AG20443 (cell line): ENCODE data around the gene ADAP1.
"Not testable (repeated sequence)": the region's sequence is repeated elsewhere in the genome, so short reads cannot be mapped to it uniquely, and the experiment has no call there.

Experiments
- DNase-seq: peaks from one replicate; pipeline ENCODE4 v3.0.0; 2012; ENCODE audit warnings: low spot score, mixed read lengths

The ADAP1 gene

DNA sequence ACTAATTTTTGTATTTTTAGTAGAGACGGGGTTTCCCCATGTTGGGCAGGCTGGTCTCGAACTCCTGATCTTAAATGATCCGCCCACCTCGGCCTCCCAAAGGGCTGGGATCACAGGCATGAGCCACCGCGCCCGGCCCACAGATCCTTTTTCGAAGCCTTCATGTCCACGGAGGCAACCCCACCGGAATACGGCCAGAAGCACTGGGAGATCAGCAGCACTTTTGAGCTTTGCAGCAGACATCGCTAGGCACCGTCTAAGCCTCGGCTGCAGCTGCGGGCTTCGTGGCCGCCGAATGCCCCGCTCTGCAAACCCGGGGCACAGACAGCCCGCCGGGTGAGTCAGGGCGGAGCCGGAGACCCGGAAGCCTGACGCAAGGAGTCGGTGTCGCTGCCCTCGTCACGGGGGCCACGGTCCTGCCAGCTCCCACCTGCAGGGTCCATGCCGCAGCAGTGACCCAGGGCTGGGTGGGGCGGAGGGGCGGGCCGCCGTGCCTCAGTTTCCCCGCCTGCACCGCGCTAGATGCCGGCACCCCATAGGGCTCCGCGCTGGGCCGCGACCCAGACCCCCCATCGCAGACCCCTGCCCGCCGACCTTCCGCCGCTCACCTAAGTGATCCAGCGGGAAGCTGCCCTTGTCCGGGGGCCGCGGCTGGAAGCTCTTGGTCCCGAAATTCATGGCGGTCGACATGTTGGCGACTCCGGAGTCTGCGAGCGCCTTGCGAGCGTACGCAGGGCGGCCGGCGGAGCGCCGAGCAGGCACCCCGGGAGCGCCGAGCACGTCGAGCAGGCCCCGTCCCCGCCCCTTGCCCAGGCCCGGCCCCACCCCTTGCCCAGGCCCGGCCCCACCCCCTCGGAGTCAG, 20.6 kb upstream of the ADAP1 start, which contains the start of gene COX19:
TSS of gene COX19 (minus strand) at position 730 of the 862 bp plus-strand sequence. CDS start at position 690, 40 bp downstream.
- DNase-seq, result peak; percentile 98

DNA sequence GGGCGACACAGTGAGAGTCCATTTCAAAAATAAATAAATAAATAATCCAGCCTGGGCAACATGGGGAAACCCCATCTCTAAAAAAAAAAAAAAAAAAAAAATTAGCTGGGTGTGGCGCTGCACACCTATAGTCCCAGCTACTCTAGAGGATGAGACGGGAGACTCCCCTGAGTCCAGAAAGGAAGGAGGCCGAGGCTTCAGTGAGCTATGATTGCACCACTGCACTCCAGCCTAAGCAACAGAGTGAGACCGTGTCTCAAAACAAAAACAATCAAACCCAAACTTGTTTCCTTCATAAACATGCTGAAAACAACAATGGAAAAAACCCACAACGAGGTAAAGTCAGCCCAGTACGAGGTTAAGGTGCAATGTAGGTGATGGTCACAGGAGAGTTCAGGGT, 19.7 kb upstream of the ADAP1 start:
- DNase-seq, result no peak

DNA sequence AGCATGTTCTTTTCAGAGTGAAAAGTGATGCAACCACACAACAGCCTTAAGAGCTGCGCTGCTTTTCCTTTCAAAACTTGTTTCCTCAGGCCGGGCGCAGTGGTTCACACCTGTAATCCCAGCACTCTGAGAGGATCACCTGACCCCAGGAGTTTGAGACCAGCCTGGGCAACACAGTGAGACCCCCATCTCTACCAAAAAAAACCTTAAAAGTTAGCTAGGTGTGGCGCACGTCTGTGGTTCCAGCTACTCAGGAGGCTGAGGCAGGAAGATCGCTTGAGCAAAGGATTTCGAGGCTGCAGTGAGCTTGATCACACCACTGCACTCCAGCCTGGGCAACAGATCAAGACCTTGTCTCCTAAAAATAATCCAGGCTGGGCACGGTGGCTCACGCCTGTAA, 18.8 kb upstream of the ADAP1 start:
- no peak for DNase-seq

GRCh38 chr7:972676-973309, 18.3 kb upstream of the ADAP1 start:
- no peak for DNase-seq

- no peak for DNase-seq
Measured at GRCh38 chr7:972110-972509, 17.6 kb upstream of the ADAP1 start.

GRCh38 chr7:970744-971143, 16.3 kb upstream of the ADAP1 start:
- DNase-seq, result no peak

DNA sequence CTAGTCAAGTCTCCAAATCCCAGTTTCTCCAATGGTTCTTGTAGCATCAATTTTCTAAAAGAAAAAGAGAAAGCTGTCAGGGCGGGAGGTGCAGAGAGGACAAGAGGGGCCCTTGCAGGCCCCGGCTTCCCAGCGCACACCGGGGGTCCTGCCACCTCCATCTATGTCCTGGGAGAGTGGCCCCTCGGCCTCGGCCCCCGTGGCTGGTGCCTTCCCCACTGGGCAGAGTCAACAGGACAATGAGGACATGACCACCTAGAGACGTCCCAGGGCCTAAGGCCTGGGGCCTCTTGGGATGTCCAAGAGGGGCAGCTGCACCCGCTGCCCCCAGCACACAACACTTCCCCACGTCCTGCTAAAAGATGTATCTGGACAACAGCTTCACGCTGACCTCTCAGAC, 14.9 kb upstream of the ADAP1 start:
- no peak for DNase-seq

- DNase-seq, result no peak
Measured at GRCh38 chr7:968205-969105, 14.0 kb upstream of the ADAP1 start.

DNA sequence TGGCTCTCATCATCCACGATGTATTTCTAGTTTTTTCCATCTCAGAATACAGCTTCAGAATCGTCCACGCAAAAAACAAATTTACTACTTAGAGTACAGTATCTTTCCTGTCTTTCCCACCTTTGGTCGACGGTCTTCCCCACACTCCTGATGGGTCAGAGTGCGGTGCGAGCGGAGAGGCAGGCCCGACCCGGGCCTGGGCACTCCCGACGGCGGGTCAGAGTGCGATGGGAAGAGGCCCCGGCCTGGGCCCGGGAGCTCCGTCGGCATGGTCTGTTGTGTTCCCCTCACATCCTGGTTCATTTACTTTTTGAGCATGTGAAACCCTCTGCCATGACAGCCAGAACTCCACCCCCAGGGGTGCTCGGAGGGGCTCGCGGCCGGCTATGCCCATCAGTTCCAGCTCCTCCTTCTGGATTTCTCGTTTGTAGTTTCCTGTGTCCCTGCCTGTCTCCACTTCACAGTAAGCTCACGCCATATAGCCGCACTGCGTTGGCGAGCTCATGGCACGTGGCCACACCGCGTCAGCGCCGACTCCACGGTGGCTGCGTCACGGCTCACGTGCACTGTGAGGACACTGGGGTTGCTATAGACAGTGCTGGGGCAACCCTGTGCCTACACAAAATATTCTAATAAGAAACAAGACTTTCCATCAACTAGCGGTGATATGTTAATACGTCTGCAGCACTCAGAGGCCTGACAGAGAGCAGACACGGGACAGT, 13.0 kb upstream of the ADAP1 start:
- DNase-seq, result no peak

DNA sequence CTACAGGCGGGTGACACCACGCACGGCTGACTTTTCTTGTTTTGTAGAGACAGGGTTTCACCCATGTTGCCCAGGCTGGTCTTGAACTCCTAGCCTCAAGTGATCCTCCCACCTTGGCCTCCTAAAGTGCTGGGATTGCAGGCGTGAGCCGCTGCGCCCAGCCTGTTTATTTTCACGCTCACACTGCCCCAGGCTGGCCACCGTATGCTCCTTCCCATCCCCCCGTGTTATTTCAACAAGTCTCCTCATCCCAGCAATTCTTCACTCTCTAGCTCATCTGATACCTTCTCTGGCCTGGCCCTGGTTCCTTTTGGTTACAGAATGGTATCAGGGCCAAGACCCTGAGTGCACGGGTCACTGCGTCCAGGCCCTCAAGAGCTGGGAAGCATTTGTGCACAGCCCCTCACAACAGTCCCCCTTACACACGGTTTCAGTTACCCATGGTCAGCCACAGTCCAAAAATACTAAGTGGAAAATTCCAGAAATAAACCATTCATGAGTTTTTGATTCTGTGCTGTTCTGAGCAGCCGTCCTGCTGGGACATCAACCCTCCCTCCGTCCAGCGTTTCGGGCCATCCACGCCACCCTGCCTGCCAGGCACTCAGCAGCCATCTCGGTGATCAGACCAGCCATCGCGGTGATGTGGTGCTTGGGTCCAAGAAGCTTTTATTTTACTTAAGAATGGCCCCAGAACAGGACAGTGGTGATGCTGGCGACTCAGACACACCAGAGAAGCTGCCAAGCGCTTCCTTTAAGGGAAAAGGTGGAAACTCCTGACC, 12.0 kb upstream of the ADAP1 start:
- DNase-seq, result no peak

GRCh38 chr7:964401-965231, 10.1 kb upstream of the ADAP1 start:
- peak; percentile 77 for DNase-seq

DNA sequence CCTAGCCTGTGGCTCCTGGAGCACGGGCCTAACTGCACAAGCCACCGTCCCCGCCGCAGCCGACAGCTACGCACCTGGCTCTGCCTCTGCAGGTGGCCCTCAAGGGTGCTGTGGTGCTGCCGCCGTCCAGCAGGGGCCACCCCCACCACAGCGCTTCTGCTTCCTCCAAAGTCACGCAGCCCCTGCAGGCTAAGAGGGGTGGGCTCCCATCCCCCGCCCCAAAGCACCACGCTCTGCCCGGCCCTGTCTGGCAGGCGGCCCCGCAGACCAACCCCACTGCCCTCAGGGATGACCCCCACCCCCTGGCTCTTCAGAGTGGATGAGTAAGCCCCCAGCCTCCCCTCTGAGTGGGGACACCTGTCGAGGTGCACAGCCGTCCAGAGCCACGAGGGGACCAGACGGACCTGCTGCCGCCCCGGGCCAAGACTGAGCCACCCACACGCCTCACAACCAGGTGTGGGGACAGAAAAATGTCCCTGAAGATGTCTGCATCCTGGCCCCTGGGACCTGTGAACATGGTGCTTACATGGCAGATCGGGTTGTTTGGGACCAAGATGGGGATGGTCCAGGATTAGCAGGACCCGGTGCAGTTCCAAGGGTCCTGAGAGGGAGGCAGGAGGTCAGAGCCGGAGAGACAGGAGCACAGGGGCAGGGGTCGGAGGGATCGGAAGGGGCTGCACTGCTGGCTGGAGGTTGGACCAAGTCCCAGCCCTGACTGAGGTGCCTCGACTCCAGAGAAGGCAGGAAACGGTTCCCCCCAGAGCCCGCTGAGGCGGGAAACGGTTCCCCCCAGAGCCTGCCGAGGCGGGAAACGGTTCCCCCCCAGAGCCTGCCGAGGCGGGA, 9.0 kb upstream of the ADAP1 start:
- no peak for DNase-seq

DNA sequence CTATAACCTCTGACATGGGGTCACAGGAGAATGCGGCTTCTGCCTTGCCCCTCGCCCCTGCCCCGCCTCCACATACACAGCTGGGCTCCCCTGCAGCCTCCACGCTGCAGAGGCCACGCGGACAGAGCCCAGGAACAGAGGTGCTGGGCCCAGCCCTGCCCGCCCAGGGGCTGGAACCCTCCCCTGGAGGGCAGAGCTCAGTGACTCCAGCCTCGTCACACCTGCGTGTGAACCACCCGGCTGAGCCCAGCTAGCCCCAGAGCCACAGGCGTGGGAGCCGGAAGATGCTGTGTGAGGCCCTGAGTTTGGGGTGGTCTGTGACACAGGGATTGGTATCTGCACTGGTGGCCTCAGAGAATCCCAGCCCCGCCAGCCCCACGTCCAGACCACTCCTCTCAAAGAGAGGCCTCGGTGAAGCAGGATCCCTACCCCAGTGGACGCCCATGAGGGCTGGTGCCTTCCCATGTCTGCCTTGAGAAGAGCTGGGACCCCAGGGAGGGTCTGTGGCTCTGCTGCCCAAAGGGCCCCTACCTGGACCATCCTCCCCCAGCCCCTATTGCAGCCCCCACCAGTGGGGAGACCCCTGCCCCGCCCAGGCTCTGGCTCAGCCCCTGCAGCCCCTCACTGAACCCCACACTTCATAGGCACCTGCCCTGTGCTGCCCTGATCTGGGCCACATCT, 8.1 kb upstream of the ADAP1 start:
- no peak for DNase-seq

- no peak for DNase-seq
Measured at GRCh38 chr7:961546-962400, 7.3 kb upstream of the ADAP1 start.

DNA sequence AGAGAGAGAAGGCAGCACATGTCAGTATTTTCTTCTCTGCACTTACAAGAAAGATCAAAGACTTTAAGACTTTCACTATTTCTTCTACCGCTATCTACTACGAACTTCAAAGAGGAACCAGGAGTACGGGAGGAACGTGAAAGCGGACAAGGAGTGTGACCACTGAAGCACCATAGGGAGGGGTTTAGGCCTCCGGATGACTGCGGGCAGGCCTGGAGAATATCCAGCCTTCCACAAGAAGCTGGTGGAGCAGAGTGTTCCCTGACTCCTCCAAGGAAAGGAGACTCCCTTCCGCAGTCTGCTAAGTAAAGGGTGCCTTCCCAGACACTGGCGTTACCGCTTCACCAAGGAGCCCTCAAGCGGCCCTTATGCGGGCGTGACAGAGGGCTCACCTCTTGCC, 6.5 kb upstream of the ADAP1 start:
- DNase-seq, result not testable (repeated sequence)

DNA sequence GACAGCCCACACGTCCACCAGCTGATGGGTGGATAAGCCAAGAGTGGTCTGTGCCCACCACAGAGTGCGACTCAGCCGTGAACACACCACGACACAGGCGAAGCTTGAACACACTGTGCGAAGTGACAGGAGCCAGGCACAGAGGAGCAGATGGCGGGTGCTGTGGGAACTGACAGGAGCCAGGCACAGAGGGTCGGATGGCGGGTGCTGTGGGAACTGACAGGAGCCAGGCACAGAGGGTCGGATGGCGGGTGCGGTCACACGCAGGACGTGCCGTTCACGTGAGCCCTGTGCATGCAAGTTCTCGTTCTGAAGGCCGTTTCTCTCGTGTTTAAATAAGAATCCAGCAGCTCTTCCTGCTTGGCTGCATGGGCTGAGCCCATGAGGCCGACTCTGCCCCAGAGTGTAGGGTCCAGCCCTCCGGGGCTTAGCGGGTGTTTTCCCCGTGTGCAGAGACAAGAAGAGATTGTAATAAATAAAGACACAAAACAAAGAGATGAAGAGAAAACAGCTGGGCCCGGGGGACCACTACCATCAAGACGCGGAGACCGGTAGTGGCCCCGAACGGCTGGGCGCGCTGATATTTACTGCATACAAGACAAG, 5.9 kb upstream of the ADAP1 start:
- no peak for DNase-seq

- DNase-seq, result not testable (repeated sequence)
Measured at GRCh38 chr7:959740-960139, 5.3 kb upstream of the ADAP1 start.
